PFSK-1 (cell line): ENCODE measurements around the gene BTNL8.

ENCODE experiments used
- FOXP2 ChIP-seq: optimal IDR thresholded peaks from 2 replicates; pipeline ENCODE3; 2011; ENCODE audit warnings: borderline replicate concordance, control low read depth, inconsistent platforms; ENCODE audit not compliant: insufficient read depth; ENCODE audit errors: extremely low read length, extremely low read depth
- POLR2AphosphoS5 ChIP-seq: IDR thresholded peaks from 2 replicates; pipeline ENCODE4 v1.6.1; 2012; ENCODE audit warnings: low read depth, mild to moderate bottlenecking, control low read depth, low read length, moderate library complexity
- SIN3A ChIP-seq: IDR thresholded peaks from 2 replicates; pipeline ENCODE4 v1.6.1; 2012; ENCODE audit warnings: mild to moderate bottlenecking, low read length, moderate library complexity, borderline replicate concordance; ENCODE audit not compliant: insufficient read depth
- TAF1 ChIP-seq: IDR thresholded peaks from 2 replicates; pipeline ENCODE4 v1.6.1; 2012; ENCODE audit warnings: low read length, control low read depth, borderline replicate concordance; ENCODE audit not compliant: insufficient read depth
- TF ChIP-seq, protein P1 (sequence below), 2 experiments: IDR thresholded peaks; 2 replicates each; pipeline versions ENCODE4 v1.6.1 to v1.8.0; 2011 to 2012; ENCODE audit warnings: low read depth in 2 of 2, low read length in 2 of 2, control low read depth in 1 of 2, inconsistent platforms in 1 of 2, mild to moderate bottlenecking in 1 of 2, moderate library complexity in 1 of 2; ENCODE audit not compliant: insufficient read depth in 1 of 2

DNA sequence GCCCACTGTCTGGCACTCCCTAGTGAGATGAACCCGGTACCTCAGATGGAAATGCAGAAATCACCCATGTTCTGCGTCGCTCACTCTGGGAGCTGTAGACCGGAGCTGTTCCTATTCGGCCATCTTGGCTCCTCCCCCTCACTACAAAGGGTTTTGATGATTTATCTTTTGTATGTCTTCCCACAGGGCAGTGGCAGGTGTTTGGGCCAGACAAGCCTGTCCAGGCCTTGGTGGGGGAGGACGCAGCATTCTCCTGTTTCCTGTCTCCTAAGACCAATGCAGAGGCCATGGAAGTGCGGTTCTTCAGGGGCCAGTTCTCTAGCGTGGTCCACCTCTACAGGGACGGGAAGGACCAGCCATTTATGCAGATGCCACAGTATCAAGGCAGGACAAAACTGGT lies 9.4 kb downstream of the BTNL8 start:
- TF ChIP-seq SIN3A (no peak), TAF1 (no peak), POLR2AphosphoS5 (no peak), FOXP2 (no peak)
- TF ChIP-seq, protein P1, sequence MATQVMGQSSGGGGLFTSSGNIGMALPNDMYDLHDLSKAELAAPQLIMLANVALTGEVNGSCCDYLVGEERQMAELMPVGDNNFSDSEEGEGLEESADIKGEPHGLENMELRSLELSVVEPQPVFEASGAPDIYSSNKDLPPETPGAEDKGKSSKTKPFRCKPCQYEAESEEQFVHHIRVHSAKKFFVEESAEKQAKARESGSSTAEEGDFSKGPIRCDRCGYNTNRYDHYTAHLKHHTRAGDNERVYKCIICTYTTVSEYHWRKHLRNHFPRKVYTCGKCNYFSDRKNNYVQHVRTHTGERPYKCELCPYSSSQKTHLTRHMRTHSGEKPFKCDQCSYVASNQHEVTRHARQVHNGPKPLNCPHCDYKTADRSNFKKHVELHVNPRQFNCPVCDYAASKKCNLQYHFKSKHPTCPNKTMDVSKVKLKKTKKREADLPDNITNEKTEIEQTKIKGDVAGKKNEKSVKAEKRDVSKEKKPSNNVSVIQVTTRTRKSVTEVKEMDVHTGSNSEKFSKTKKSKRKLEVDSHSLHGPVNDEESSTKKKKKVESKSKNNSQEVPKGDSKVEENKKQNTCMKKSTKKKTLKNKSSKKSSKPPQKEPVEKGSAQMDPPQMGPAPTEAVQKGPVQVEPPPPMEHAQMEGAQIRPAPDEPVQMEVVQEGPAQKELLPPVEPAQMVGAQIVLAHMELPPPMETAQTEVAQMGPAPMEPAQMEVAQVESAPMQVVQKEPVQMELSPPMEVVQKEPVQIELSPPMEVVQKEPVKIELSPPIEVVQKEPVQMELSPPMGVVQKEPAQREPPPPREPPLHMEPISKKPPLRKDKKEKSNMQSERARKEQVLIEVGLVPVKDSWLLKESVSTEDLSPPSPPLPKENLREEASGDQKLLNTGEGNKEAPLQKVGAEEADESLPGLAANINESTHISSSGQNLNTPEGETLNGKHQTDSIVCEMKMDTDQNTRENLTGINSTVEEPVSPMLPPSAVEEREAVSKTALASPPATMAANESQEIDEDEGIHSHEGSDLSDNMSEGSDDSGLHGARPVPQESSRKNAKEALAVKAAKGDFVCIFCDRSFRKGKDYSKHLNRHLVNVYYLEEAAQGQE (IDR thresholded peaks at IDR 0.05; ENCODE audit: insufficient read depth in 1 of 2, low read depth in 2 of 2, low read length in 2 of 2), result no peak
